GM18498 (cell line): ENCODE measurements around the gene SPDYE2B.
"Not testable (repeated sequence)": the region's sequence is repeated elsewhere in the genome, so short reads cannot be mapped to it uniquely, and the experiment has no call there.

Experiments
- ATAC-seq: cut with Tn5 transposase; IDR thresholded peaks from one replicate; pipeline ENCODE4 v1.9.1; 2021; ENCODE audit warnings: mild to moderate bottlenecking, moderate library complexity; ENCODE audit not compliant: unreplicated experiment

SPDYE2B gene

GRCh38 chr7:102642691-102643090, 7.4 kb upstream of the SPDYE2B start, which contains the start of gene UPK3BL1:
UPK3BL1 (minus strand) TSS chr7:102642791; CDS start chr7:102642741, 50 bp downstream.
- ATAC-seq: not testable (repeated sequence)

GRCh38 chr7:102643404-102643803, 6.7 kb upstream of the SPDYE2B start:
- not testable (repeated sequence) for ATAC-seq

- not testable (repeated sequence) for ATAC-seq
Measured at GRCh38 chr7:102647813-102648212, 2.3 kb upstream of the SPDYE2B start.

GRCh38 chr7:102664765-102665164, 14.6 kb downstream of the SPDYE2B start:
- not testable (repeated sequence) for ATAC-seq

- ATAC-seq: not testable (repeated sequence)
Measured at GRCh38 chr7:102666850-102667249, 16.7 kb downstream of the SPDYE2B start.

GRCh38 chr7:102667523-102667922, 17.4 kb downstream of the SPDYE2B start:
- ATAC-seq: not testable (repeated sequence)

- peak; percentile 78 for ATAC-seq
Measured at GRCh38 chr7:102671166-102671955, 21.2 kb downstream of the SPDYE2B start, which contains the start of gene POLR2J2. POLR2J2 (minus strand) TSS chr7:102671663; CDS start chr7:102671601, 62 bp downstream.

- ATAC-seq: peak; percentile 35
Measured at GRCh38 chr7:102671956-102672307, 21.8 kb downstream of the SPDYE2B start.

GRCh38 chr7:102673447-102674067, 23.4 kb downstream of the SPDYE2B start:
- not testable (repeated sequence) for ATAC-seq

- not testable (repeated sequence) for ATAC-seq
Measured at GRCh38 chr7:102675545-102675944, 25.4 kb downstream of the SPDYE2B start.

GRCh38 chr7:102680780-102681179, 30.7 kb downstream of the SPDYE2B start:
- not testable (repeated sequence) for ATAC-seq

- not testable (repeated sequence) for ATAC-seq
Measured at GRCh38 chr7:102682560-102682959, 32.4 kb downstream of the SPDYE2B start.

GRCh38 chr7:102688299-102689036, 38.3 kb downstream of the SPDYE2B start:
- ATAC-seq: peak; percentile 79

GRCh38 chr7:102689436-102690282, 39.5 kb downstream of the SPDYE2B start:
- peak; percentile 75 for ATAC-seq

GRCh38 chr7:102690602-102691001, 40.5 kb downstream of the SPDYE2B start:
- not testable (repeated sequence) for ATAC-seq

- ATAC-seq: not testable (repeated sequence)
Measured at GRCh38 chr7:102694008-102694407, 43.9 kb downstream of the SPDYE2B start.

GRCh38 chr7:102695033-102695552, 45.0 kb downstream of the SPDYE2B start:
- peak; percentile 67 for ATAC-seq

GRCh38 chr7:102696009-102696408, 45.9 kb downstream of the SPDYE2B start:
- ATAC-seq: not testable (repeated sequence)

GRCh38 chr7:102697642-102698512, 47.8 kb downstream of the SPDYE2B start:
- not testable (repeated sequence) for ATAC-seq
